Tibial artery (tissue), 4 donors: ENCODE measurements around the gene ADD2.

Experiments
- DNase-seq, 2 donors: peaks; one replicate each; pipeline ENCODE4 v3.0.0-alpha.2; 2019
- H3K27ac ChIP-seq, 2 donors: fragments of 200-600 bp; sonication (generic) in 1 of 2; 1 replicate in 1 of 2; 2 replicates in 1 of 2; pipeline ENCODE4 v1.5.1; 2018 to 2019; ENCODE audit warnings: mild to moderate bottlenecking in 1 of 2
- H3K27me3 ChIP-seq, 2 donors: fragments of 200-600 bp; sonication (generic) in 1 of 2; one replicate each; pipeline versions ENCODE4 v1.5.1 to v1.6.0; 2016 to 2019
- H3K36me3 ChIP-seq, 3 donors: fragments of 200-600 bp; sonication (generic) in 2 of 3; one replicate each; pipeline ENCODE4 v1.5.1; 2016 to 2019; ENCODE audit warnings: mild to moderate bottlenecking in 2 of 3
- H3K4me1 ChIP-seq, 4 donors: fragments of 200-600 bp; sonication (generic) in 2 of 4; 1 replicate in 3 of 4; 2 replicates in 1 of 4; pipeline ENCODE4 v1.5.1; 2016 to 2019
- H3K4me3 ChIP-seq, 2 donors: fragments of 200-600 bp; sonication (generic) in 1 of 2; 1 replicate in 1 of 2; 2 replicates in 1 of 2; pipeline ENCODE4 v1.5.1; 2018 to 2019; ENCODE audit warnings: mild to moderate bottlenecking in 2 of 2
- H3K9me3 ChIP-seq, 3 donors: fragments of 200-600 bp; sonication (generic) in 1 of 3; one replicate each; pipeline ENCODE4 v1.5.1; 2016 to 2019
- intact Hi-C: fragments of 100-400 bp; cut with DNase I; formaldehyde crosslinking; loops from one replicate; pipeline ENCODE4 v1.15.0; 2023; ENCODE audit warnings: low total_unique reads
- TF ChIP-seq, protein P1 (sequence below), 2 experiments: fragments of 200-600 bp in 1 of 2; fragments of 450-650 bp in 1 of 2; IDR thresholded peaks; one replicate each; pipeline ENCODE4 v1.5.1; 2017 to 2019; ENCODE audit warnings: antibody characterized with exemption in 2 of 2, mild to moderate bottlenecking in 1 of 2, moderate library complexity in 1 of 2

ADD2 gene

DNA sequence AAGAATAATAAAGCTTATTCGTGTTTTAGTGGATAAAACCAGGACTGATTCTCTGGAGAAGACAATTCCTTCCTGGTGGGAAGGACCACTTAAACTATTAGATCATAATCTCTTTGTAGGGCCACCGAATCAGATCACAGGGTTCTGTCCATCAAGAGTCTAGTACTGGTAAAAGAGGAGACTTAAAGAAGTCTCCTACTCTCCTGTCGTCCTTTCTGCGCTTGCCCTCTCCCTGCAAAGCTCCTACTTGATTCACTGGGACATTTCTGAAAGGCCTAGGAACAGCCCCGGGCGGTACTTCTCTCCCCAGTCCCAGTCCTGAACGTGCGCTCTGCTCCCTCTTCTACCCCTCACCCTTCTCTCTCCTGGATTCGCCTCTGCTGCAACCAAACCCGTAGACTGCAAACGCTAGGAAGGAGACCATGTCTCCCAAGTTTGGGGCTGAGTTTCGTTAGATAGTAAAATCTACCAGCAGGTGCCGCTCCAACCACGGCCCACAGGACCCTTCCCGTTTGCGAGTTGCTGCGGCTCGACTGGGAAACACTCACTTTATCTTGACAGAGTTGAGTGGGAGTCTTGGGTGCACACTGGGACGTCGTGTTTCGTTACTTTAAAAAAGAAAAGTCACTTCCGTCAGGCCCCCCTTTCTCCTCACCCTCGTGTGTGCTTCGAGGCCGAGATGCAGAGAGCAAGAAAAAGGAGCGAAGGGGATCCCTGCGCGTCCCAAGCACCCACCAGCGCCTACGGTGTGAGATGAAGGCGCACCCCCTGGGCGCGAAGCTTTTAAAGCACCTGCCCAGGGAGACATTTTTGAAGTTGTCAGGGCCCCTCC lies 21.5 kb upstream of the ADD2 start:
- no peaks in the 10 kb centered on the region for H3K9me3 ChIP-seq
- H3K4me3 ChIP-seq: peak overlapping the region; percentile 6 to 34
- no peaks in the 10 kb centered on the region for H3K36me3 ChIP-seq
- TF ChIP-seq, protein P1, sequence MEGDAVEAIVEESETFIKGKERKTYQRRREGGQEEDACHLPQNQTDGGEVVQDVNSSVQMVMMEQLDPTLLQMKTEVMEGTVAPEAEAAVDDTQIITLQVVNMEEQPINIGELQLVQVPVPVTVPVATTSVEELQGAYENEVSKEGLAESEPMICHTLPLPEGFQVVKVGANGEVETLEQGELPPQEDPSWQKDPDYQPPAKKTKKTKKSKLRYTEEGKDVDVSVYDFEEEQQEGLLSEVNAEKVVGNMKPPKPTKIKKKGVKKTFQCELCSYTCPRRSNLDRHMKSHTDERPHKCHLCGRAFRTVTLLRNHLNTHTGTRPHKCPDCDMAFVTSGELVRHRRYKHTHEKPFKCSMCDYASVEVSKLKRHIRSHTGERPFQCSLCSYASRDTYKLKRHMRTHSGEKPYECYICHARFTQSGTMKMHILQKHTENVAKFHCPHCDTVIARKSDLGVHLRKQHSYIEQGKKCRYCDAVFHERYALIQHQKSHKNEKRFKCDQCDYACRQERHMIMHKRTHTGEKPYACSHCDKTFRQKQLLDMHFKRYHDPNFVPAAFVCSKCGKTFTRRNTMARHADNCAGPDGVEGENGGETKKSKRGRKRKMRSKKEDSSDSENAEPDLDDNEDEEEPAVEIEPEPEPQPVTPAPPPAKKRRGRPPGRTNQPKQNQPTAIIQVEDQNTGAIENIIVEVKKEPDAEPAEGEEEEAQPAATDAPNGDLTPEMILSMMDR (IDR thresholded peaks at IDR 0.05): peak; percentile 28 to 29
- H3K4me1 ChIP-seq: peaks cover 0 to 15% (median 8%) of the 10 kb centered on the region in 4 donors
- intact Hi-C loops: no loop called here
- H3K27ac ChIP-seq: no peak overlapping the region
- H3K27me3 ChIP-seq: peaks cover 0 to 72% of the 10 kb centered on the region in 2 donors
- peak; percentile 63 to 72 for DNase-seq

DNA sequence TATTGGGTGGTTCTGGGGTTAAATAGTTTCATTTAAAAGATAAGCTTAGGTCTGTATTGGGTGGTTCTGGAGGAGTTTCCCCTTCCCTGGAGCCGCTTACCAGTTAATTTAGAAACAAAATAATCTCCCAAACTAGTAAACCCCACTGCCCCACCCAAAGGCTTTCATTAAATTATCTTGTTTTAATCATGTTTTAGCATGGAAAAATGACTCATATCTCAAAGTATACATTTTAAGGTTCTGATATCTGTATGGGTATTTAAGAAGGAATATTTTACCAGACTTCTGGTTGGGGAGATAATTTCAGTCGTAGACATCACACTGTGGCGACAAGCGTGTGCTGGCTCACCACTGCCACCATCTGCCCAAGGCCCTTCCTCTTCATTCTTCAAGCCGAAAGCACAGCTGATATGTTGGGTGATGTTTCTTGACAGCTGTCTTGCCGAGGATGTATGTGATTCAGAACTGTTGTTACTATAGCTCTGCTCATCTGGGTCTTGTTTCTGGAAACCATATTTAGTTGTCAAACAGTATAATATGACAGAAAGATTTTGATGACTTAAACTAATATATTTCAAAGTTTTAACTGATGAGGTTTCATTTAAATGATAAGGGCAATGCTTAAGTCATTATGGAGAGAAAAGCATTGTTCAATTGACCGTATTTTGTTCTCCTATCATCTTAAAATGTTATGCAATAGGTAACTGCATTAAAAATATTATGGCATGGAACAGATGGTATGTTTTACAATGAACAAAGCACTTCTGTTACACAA lies 17.3 kb upstream of the ADD2 start:
- Histone ChIP-seq H3K4me3 (no peak overlapping the region), H3K27me3 (peaks cover 0 to 53% of the 10 kb centered on the region in 2 donors), H3K4me1 (peaks cover 0 to 10% (median 5%) of the 10 kb centered on the region in 4 donors), H3K9me3 (no peaks in the 10 kb centered on the region), H3K27ac (no peak overlapping the region), H3K36me3 (no peaks in the 10 kb centered on the region)
- intact Hi-C loops: no loop called here
- no peak for DNase-seq
- TF ChIP-seq, protein P1 (IDR thresholded peaks at IDR 0.05): no peak

DNA sequence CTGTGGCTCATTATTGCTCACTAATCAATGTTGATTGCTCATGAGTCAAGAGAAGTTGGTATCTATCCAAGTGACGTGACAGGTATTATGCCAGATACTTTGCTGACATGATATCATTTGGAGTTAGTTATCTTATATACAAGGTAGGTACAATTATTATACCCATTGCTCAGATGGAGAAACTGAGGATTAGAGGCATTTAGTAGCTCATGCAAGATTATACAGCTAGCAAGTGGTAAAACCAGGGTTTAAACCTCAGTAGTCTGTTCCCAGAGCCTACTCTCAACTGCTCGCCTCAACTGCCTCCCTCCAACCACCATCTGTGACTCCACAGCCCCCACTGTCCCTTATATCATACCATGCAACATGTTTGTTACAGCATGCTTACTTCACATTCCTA lies 16.3 kb upstream of the ADD2 start:
- intact Hi-C loops: no loop called here

DNA sequence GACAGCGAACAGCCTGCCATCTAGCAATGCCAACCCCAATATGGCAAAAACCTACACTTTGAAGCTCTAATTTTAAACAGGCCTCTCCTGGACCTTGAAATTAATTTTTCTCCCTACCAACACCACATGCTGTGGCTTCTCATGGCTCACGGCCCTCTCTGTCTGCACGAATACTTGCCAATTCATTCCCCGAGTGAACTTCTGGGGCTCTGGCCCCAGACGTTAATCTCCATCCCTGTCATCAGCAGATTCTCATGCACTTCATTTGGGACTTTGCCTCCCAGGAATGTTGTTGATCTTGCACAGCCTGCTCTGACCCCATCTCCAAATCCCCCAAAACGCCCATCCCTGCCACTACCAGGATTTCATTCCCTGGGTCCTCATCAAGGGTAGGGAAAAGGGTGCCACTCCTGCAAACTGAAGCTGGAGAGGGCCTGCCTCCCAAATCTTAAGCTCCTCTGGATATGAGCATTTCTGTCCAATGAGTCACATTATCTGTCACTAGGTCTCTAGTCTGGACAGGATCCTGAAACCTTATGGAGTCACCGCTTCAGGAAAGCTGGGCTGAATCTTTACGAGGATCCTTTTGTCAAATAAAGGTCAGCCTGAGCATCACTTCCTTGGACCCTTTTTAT lies 12.0 kb upstream of the ADD2 start:
- Histone ChIP-seq H3K36me3 (no peaks in the 10 kb centered on the region), H3K9me3 (no peaks in the 10 kb centered on the region), H3K4me3 (no peak overlapping the region), H3K4me1 (no peaks in the 10 kb centered on the region), H3K27me3 (peaks cover 0 to 41% of the 10 kb centered on the region in 2 donors), H3K27ac (no peak overlapping the region)
- intact Hi-C loops: no loop called here
- no peak for DNase-seq
- TF ChIP-seq, protein P1 (IDR thresholded peaks at IDR 0.05): no peak

More for the DNA sequence above, 16.3 kb upstream of the ADD2 start:
- no peak overlapping the region for H3K4me3 ChIP-seq
- H3K27me3 ChIP-seq: peaks cover 0 to 52% of the 10 kb centered on the region in 2 donors
- peaks cover 0 to under 1% (median 0%) of the 10 kb centered on the region in 4 donors for H3K4me1 ChIP-seq
- H3K9me3 ChIP-seq: no peaks in the 10 kb centered on the region
- H3K36me3 ChIP-seq: no peaks in the 10 kb centered on the region
- no peak overlapping the region for H3K27ac ChIP-seq
- no peak for DNase-seq
- TF ChIP-seq, protein P1 (IDR thresholded peaks at IDR 0.05): no peak

DNA sequence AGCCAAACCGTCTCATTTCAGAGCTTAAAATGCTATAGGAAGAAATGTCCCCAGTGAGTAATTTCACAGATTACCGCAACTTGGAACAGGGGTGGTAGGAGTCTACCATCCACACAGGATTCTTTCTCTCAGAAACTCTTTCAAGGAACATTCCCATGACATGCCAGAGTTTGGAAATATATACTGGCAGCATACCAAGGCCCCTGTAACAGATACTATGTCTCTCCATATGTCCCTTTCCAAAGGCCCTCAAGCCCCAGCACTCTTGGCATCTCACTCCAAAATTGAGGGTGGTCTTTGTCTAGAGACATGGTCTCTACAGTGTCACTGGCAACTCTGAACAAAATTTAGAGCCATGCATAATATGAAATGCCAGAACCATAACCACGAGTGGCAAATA lies 11.5 kb upstream of the ADD2 start:
- no peaks in the 10 kb centered on the region for H3K4me1 ChIP-seq
- no peak overlapping the region for H3K27ac ChIP-seq
- no peaks in the 10 kb centered on the region for H3K9me3 ChIP-seq
- peaks cover 0 to 40% of the 10 kb centered on the region in 2 donors for H3K27me3 ChIP-seq
- H3K36me3 ChIP-seq: no peaks in the 10 kb centered on the region
- H3K4me3 ChIP-seq: no peak overlapping the region
- TF ChIP-seq, protein P1 (IDR thresholded peaks at IDR 0.05): no peak
- no peak for DNase-seq
- intact Hi-C loops: no loop called here
